Measurements from ENCODE around the gene DCC.

- no peak for TF ChIP-seq POLR2A (IDR thresholded peaks at IDR 0.05)
- TF ChIP-seq, protein P1, sequence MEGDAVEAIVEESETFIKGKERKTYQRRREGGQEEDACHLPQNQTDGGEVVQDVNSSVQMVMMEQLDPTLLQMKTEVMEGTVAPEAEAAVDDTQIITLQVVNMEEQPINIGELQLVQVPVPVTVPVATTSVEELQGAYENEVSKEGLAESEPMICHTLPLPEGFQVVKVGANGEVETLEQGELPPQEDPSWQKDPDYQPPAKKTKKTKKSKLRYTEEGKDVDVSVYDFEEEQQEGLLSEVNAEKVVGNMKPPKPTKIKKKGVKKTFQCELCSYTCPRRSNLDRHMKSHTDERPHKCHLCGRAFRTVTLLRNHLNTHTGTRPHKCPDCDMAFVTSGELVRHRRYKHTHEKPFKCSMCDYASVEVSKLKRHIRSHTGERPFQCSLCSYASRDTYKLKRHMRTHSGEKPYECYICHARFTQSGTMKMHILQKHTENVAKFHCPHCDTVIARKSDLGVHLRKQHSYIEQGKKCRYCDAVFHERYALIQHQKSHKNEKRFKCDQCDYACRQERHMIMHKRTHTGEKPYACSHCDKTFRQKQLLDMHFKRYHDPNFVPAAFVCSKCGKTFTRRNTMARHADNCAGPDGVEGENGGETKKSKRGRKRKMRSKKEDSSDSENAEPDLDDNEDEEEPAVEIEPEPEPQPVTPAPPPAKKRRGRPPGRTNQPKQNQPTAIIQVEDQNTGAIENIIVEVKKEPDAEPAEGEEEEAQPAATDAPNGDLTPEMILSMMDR (IDR thresholded peaks at IDR 0.05): no peak
Observed at GRCh38 chr18:53531187-53531586, 1191.2 kb downstream of the DCC start.

All from testis (tissue), 2 donors.